NCI-H69 (cell line): ENCODE data around the gene MAN1B1.

Experiments used
- DNase-seq: peaks from one replicate; lab custom pipeline; 2025; lab: John Stamatoyannopoulos, UW

The MAN1B1 gene

DNA sequence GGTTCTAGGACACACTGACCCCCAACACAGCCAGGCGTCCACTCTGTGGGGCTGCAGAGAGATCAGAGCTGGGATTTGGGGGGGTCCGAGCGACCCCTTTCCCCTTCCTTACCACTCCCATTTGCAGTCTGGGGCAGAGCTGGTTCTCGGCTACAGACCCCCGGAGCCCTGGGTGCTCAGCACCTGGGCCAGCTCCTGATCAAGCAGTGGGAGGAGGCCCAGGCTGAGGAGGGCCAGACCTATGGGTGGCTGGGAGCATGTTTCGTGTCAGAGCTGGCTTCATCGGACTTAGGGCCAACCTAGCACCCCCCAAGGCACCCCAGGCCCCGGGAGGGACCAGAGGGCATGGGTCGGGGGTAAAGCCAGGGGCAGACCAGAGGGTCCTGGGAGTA, 59.7 kb downstream of the MAN1B1 start:
- no peak for DNase-seq

DNA sequence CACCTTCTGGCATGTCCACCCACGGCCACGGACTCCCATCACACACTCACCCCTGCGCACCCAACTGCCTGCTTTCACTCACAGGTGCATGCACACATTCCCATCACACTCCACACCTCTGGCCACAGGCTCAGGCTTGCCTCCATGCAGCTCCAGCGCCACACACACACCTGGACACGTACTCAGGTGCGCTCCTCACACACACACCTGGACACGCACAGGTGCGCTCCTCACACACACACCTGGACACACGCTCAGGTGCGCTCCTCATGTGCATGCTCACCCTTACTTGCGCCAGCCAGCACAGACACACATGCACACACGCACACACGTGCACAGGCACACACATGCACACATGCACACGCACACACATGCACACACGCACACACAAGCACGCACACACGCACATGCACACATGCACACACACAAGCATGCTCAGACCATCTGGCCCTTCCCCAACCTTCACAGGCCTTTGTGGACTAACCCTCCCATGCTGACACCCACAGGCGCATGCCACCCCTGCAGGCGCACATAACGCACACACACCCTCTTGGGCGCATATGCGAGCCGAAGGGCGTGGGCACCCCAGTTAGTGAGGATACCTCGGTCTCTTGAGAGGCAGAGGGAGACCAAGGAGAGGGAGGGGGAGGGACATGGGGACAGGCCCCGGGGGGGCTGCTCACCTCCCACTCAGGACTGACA, 60.5 kb downstream of the MAN1B1 start:
- DNase-seq = no peak

DNA sequence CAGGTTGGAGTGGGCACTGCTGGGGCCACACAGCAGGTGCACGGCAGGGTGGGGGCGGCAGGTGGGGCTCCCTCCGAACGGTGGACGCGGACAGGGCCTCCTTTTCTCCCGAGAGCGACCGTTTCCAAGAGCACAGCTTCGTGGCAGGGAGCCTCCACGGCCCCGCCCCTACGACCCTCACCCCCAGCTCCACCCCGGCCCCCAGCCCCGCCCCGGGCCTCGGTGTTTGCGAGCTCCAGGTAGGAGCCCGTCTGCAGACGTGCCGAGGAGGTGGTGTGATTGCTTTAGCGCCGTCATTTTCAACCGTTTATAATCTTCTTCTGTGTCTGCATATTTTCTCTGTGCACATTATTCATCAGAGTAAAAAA, 61.0 kb downstream of the MAN1B1 start:
- no peak for DNase-seq

DNA sequence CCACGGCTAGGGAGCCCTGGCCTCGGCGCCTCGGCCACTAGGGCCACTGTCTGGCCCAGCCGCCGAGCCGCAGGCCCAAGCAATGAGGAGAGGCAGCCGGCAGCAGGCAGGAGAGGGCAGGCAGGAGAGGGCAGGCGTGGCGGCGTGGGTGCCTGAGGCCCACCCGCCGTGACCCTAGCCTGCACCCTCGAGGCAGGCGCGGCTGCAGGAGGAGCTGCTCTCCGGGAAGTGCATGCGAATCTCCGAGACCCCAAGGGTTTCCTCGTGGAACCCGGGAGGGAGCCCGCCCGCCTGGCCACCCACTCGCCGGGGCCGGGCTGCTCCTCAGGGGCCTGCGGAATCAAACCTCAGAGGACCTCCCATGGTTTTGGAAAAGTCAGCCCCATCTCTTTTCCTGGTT, 61.5 kb downstream of the MAN1B1 start:
- DNase-seq = no peak

DNA sequence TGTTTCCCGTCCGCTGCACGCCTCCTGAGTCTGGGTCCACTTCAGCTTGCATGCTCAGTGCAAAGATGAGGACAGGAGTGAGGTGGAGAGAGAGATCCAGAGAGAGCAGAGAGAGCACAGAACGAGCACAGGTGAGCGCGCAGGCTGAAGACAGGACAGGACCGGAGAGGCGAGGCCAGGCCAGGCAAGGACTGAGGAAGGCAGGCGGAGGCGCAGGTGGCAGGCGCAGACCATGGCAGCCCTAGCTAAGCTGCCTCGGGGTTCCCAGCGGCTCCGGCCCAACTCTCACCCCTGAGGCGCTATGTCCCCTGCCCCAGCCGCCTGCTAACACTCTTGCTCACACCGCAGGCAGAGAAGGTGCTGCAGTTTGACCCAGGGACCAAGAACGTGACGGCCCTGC, 61.9 kb downstream of the MAN1B1 start:
- DNase-seq = no peak

DNA sequence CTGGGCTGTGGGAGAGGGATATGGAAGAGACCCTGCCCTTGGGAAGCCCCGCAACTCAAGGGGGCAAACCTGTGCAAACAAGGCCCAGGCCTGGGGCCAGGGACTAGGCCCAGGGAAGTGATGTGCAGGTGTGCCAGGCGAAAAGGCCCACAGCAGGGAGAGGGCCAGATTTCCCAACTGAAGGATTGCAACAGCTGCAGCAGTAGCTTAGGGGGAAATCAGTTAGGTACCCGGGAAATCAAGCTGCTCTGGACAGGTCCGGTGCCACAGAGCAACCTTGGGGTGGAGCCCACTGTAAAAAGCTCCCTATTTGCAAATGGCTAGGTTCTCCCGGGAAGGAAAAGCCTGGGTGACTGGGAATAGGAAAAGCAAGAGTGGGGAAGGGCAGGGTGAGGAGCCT, 62.6 kb downstream of the MAN1B1 start:
- DNase-seq = no peak

DNA sequence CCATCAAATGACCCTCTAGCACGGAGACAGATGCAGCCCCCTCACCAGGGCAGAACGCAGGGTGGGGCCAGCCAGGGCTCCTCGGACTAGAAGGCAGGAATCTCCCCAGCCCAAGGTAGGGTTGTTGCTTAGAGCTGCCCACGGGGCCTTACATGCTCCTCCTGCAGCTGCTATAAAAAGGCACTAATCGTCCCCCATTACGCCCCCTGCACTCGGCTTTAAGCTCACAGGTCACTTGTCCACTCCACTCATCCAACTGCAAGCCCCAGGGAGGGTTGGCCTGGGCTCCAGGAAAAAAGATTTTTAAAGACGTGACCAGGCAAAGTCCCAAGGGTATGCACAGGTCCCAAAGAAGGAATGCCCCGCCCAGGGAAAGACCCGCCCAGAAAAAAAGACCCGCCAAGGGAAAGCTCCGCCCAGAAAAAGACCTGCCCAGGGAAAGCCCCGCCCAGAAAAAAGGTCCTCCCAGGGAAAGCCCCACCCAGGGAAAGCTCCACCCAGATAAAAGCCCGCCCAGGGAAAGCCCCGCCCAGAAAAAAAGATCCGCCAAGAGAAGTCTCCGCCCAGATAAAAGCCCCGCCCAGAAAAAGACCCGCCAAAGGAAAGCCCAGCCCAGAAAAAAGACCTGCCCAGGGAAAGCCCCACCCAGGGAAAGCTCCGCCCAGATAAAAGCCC, 63.3 kb downstream of the MAN1B1 start:
- peak; percentile 93 for DNase-seq

DNA sequence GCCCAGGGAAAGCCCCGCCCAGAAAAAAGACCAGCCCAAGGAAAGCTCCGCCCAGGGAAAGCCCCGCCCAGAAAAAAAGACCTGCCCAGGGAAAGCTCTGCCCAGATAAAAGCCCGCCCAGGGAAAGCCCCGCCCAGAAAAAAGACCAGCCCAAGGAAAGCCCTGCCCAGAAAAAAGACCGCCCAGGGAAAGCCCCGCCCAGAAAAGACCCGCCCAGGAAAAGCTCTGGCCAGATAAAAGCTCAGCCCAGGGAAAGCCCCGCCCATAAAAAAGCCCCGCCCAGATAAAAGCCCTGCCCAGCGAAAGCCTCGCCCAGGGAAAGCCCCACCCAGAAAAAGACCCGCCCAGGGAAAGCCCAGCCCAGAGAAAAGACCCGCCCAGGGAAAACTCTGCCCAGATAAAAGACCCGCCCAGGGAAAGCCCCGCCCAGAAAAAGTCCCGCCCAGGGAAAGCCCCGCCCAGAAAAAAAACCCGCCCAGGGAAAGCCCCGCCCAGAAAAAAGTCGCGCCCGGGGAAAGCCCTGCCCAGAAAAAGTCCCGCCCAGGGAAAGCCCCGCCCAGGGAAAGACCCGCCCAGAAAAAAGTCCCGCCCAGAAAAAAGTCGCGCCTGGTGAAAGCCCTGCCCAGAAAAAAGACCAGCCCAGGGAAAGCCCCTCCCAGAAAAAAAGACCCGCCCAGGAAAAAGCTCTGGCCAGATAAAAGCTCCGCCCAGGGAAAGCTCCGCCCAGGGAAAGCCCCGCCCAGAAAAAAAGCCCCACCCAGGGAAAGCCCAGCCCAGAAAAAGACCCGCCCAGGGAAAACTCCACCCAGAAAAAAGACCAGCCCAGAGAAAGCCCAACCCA, 64.1 kb downstream of the MAN1B1 start:
- peak; percentile 93 for DNase-seq

DNA sequence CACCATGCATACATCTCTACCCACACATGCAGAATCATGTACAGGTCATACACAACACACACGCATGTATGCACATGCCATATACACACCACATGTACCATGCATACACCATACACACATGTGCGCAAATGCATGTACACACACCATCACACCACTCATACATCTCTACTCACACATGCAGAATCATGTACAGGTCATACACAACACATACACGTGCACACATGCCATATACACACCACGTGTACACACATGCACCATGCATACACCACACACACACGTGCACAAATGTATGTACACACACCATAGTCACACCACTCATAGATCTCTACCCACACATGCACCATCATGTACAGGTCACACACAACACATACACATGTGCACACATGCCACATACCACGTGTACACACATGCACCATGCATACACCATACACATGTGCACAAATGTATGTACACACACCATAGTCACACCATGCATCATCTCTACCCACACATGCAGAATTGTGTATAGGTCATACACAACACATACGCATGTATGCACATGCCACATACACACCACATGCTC, 66.1 kb downstream of the MAN1B1 start:
- no peak for DNase-seq

DNA sequence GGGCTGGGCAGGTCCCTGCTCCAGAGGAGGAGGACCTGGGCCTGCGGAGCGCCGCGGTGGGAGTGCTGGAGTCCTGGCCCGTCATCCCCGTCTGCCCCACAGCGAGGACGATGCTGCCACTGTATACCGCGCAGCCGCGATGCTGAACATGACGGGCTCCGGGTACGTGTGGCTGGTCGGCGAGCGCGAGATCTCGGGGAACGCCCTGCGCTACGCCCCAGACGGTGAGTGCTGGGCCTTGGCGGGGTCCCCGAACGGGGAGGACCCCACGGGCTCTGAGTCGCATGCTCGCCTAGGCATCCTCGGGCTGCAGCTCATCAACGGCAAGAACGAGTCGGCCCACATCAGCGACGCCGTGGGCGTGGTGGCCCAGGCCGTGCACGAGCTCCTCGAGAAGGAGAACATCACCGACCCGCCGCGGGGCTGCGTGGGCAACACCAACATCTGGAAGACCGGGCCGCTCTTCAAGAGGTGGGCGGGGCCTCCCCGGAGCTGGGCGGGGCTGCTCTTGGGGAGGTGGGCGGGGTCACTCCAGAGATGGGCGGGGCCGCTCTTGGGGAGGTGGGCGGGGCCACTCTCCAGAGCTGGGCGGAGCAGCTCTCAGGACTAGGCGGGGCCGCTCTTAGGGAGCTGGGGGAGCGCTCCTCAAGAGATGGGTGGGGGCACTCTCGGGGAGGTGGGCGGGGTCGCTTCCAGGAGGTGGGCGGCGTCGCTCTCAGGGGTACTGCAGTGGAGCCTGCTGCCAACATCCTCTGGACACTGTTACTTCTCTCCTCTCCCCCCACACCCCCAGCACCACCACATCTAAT, 70.0 kb downstream of the MAN1B1 start:
- DNase-seq = peak; percentile 78

DNA sequence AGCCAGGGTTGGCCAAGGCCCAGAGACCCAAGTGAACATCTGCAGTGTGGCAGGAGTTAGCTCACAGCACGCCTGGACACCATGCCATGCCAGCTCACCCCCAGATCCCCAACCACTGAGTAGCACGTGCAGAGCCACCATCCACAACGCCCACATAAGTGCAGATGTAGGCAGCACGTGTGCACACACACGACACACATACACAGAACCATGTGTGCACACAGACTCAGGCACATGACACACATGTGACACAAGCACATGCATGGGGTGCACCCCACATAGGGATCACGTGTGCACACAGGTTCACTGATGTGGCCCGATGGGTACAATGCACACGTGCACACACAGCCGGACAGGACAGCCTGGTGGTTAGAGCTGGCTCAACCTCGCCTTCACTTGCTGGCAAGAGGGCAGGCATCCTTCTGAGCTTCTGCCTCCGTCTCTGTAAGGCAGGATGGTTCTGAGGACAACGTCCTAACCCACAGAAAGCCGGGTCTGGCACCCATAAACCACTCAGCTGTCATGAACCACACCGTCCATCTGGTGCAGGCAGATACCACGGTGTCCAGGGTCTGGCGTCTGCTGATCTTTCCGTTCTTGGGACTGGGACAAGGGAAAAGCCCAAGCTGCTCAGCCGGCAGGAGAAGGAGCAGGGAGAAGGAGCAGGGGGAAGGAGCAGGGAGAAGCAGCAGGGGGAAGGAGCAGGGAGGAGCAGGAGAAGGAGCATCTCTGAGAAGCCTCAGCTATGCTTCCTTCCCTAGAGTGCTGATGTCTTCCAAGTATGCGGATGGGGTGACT, 71.0 kb downstream of the MAN1B1 start:
- DNase-seq = no peak

DNA sequence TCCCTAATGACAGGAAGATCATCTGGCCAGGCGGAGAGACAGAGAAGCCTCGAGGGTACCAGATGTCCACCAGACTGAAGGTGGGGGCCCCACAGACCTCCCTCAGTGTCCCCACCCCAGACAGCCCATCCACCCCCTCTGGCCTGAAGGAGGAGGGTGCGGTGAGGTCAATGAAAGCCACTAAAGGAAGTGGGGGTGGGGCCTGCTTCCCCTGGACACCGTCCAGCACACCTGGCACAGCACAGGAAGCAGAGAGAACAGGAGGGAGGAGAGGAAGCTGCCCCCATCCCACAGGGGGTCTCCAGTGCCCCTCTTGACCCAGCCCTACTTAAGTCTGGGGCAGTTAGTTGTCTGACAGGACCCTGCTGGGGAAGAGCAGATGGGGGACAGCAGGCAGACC, 71.8 kb downstream of the MAN1B1 start:
- peak; percentile 72 for DNase-seq
